ENCODE data around the gene MYEOV.

Gene MYEOV

DNA sequence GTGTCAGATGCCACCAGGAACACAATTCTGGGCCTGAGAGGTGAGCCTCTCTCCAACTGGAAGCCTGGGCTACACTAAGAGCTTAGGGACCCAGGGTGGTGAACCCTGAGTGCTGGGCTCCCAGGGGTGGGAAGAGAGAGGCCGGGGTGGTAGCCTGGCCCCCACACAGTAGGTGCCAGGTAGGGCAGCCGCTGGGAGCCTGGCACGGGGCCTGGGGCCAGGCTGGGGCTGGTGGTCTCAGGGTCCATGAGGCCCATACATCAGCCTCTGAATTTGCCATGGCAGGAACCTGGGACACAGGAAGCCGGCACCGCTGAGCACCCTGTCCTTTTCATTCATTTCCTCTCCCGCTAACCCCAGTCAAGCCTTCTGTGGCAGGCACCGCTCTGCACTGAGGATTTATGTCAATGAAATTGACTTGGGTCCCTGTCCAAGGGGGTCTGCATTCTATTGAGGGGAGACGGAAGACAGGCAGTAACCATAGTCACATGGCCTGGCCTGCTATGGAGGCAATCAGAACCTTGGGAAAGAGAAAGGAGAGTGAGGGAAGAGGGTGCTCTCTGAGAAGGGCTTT is 8.6 kb downstream of the MYEOV start:
- H3K4me3 ChIP-seq (ENCODE audit: low read depth, low read length) = no peak overlapping the region
- TF ChIP-seq, protein P1, sequence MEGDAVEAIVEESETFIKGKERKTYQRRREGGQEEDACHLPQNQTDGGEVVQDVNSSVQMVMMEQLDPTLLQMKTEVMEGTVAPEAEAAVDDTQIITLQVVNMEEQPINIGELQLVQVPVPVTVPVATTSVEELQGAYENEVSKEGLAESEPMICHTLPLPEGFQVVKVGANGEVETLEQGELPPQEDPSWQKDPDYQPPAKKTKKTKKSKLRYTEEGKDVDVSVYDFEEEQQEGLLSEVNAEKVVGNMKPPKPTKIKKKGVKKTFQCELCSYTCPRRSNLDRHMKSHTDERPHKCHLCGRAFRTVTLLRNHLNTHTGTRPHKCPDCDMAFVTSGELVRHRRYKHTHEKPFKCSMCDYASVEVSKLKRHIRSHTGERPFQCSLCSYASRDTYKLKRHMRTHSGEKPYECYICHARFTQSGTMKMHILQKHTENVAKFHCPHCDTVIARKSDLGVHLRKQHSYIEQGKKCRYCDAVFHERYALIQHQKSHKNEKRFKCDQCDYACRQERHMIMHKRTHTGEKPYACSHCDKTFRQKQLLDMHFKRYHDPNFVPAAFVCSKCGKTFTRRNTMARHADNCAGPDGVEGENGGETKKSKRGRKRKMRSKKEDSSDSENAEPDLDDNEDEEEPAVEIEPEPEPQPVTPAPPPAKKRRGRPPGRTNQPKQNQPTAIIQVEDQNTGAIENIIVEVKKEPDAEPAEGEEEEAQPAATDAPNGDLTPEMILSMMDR (IDR thresholded peaks at IDR 0.05; ENCODE audit: borderline replicate concordance, insufficient read depth, low read depth, low read length) = no peak

GRCh38 chr11:69303427-69303826 is 9.5 kb downstream of the MYEOV start:
- H3K4me3 ChIP-seq (ENCODE audit: low read depth, low read length) = no peak overlapping the region
- TF ChIP-seq, protein P1 (IDR thresholded peaks at IDR 0.05; ENCODE audit: borderline replicate concordance, insufficient read depth, low read depth, low read length) = no peak

GRCh38 chr11:69304258-69304657 is 10.3 kb downstream of the MYEOV start:
- no peak overlapping the region for H3K4me3 ChIP-seq (ENCODE audit: low read depth, low read length)
- TF ChIP-seq, protein P1 (IDR thresholded peaks at IDR 0.05; ENCODE audit: borderline replicate concordance, insufficient read depth, low read depth, low read length) = no peak

DNA sequence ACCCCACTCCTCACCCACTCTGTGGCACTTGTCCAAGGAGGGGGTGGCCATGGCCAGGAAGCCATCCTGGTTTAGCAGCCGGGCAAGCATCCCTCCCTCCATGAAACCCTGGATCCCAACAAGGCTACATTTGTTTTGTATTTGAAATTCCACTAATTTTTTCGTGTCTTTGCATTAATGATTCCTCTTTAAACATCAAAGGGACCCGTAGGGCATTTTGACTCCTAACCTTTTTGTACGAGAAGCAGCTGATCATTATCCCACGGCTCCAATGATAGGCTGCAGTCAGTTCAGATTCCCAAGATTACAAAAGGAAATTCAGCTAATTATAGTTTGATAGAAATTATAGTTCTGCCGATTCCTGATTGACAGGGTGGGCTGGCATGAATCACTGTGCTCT is 10.7 kb downstream of the MYEOV start:
- TF ChIP-seq, protein P1 (IDR thresholded peaks at IDR 0.05; ENCODE audit: borderline replicate concordance, insufficient read depth, low read depth, low read length) = no peak
- no peak overlapping the region for H3K4me3 ChIP-seq (ENCODE audit: low read depth, low read length)

DNA sequence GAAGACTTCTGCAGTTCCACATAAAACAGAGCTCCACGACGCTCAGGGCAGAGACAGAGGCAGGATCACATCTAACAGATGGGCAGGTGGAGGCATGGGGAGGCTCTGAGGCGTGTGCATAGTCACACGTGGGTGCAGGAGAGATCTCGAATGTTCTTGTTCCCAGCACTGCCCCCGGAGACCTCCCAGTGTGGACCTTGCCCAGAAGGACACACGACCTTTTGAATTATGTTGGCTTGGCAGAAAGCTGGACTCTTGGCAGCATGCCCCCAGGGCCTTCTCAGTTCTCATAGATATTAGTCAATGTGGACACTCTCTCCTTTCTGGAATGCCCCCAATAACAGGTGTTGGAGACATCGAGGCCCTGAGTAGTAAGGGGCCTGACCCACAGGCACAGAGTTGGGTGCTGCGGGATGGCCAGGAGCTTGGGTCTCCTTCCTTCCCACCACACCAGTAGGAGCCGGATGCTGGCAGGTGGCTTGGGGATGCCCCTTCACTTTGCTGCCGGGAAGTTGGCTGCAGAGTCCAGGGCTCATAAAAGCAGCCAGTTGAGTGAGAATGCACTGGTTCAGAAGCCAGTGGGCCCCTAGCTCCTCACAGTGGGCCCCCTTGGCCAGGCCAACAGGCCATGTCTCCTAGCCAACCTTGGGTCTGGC is 12.1 kb downstream of the MYEOV start:
- no peak overlapping the region for H3K4me3 ChIP-seq (ENCODE audit: low read depth, low read length)
- TF ChIP-seq, protein P1 (IDR thresholded peaks at IDR 0.05; ENCODE audit: borderline replicate concordance, insufficient read depth, low read depth, low read length) = no peak

DNA sequence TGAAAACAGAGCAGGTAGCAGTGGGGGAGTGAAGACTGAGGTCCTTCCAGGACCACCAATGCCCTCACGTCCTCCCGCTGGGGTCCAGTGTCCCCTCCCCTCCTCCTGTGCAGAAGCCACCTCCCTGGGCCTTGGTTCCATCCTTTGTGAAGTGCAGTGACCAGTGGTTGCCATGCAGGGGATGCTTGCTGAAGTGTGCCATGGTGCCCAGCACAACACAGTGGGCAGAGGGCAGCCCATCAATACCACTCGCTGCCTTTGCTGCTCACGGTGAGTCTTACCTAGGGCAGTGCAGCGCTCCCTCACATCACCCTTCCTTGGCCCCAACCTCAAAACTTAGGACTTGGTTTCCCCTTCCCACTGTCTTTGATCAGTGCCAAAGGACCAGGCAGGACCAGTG is 12.9 kb downstream of the MYEOV start:
- no peak overlapping the region for H3K4me3 ChIP-seq (ENCODE audit: low read depth, low read length)

More for the DNA sequence above, 12.9 kb downstream of the MYEOV start:
- TF ChIP-seq, protein P1 (IDR thresholded peaks at IDR 0.05; ENCODE audit: borderline replicate concordance, insufficient read depth, low read depth, low read length) = no peak

Data from GM12875 (cell line).